ENCODE data around the gene MRM2. TPM values are rescaled to one million over a fixed set of nuclear protein-coding genes. Genes with fewer than 3 reads are reported as not detected.

The MRM2 gene
- total RNA-seq, result 16.9 and 17.7 TPM in 2 replicates

DNA sequence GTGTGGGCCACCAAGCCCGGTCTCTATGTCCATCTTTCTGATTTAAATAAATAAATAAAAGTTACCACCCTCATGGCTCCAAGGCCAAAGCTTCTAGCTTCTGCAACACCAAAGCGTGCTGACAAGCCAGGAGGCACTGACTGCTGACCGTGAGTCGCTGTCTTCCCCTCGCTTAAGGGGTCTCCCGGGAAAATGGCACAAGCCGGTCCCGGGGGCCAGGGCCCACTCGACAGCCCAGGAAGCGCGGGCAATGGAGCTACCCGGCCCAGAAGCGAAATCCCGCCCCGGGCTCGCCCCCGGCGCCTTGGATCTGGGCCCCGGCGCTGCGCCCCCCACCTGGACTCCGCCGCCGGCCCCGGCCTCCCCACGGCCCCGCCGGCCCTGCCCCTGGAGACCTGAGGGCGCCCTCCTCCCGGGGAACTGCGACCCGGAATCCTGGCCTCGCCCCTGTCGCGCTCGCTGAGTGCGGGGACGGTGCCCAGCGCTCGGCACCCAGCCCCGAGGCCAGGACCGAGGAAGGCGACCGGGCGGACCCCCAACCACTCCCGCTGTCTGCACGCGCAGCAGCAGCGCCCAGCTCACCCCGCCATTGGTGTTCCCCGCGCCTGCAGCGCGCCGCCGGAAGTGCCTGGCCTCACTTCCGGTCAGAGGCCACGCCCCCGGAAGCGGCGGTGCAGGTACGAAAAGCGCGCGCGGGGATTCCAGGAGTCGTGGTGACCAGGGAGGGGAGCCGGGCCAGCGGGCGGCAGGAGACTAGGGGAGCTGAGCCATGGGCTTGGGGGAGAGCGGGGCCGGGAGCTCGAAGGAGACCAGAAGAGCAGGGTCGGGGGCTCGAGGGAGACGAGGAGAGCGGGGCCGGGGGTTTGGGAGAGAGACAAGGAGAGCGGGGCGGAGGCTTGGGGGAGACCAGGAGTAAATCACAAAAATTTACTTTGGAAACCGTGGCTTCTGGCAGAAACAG lies at the start of gene MRM2, which contains the start of gene NUDT1:
Gene MRM2, minus strand, starts transcription at position 626 of the 961 bp plus-strand sequence. Its CDS starts 36 bp downstream, at position 590.
Gene NUDT1, plus strand, starts transcription at position 647 of the 961 bp plus-strand sequence. CDS start 2,349 bp downstream, outside the sequence.

GRCh38 chr7:2232766-2233520 lies 9.1 kb downstream of the MRM2 start, which contains the start of gene MAD1L1:
Gene MAD1L1 (minus strand): TSS chr7:2232945. CDS start chr7:2230133, 2,812 bp downstream.

Other genes starting within 250 kb of the MRM2 start
- gene MAD1L1, start 9.3 kb downstream of the MRM2 start, total RNA-seq, result 29.5 and 45.5 TPM in 2 replicates
- 11.4 and 13.6 TPM in 2 replicates for gene NUDT1, start within 50 bp of the MRM2 start, total RNA-seq
- gene SNX8, start 72.2 kb upstream of the MRM2 start, total RNA-seq, result 7.3 and 10.8 TPM in 2 replicates
- 268 and 276 TPM in 2 replicates for gene EIF3B, start 112.6 kb upstream of the MRM2 start, total RNA-seq
- gene CHST12, start 161.4 kb upstream of the MRM2 start, total RNA-seq, result 6.3 and 9.4 TPM in 2 replicates
- gene GRIFIN, start 234.2 kb upstream of the MRM2 start, total RNA-seq, result not detected in 2 replicates

Measured in thoracic aorta endothelial cell (primary cell).